Stimulated activated CD8-positive, alpha-beta memory T cell treated with anti-CD3 and anti-CD28 coated beads, Interleukin-12 subunit alpha, Interleukin-12 subunit beta, amount 100 ng/mL, for 24 hours (primary cell): ENCODE data around the gene HSPH1.
"Not testable (repeated sequence)": the region's sequence is repeated elsewhere in the genome, so short reads cannot be mapped to it uniquely, and the experiment has no call there.

ENCODE experiments used
- DNase-seq: peaks from one replicate; pipeline ENCODE4 v3.0.0-alpha.2; 2020; ENCODE audit errors: extremely low read depth

HSPH1 gene

DNA sequence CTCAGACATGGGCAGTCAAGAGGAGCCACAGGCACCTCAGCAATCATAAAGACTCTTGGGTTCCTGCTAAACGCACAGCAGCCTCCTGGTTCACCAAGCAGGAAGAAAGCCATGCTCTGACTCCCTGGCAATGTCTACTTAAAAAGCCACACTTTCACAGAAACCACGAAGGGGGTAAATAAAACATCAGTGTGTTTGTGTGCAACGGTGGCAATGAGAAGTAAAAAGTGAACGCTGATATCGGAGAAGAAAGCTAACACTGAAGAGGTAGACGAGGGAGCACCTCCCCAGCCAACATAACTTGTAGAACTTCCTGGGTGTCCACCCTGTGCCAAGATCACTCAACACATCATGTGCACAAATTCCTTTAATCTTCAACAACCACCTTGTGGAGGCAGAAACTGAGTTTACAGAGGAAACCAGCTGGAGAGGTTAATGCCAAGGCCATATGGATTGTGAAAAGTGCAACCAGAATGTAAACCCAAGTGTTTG lies 30.2 kb downstream of the HSPH1 start:
- no peak for DNase-seq

DNA sequence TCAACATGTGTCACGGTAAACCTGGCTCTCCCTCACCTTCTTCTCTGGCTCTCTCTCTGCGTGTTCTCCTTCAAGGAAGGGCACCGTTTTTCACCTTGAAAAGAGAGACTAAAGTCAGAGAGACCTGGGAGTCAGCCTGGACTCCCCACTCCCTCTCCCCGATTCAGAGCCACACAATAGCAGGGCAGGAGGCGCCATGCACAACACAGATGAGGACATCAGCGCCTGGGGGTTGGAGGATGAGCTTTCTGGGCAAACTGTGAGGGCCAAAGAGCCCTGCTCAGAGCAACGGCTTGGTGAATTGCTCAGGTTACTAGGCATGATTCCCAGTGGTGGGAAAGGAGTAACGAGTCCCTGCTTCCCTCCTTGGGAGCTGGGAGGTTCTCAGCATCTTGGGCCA lies 32.3 kb downstream of the HSPH1 start:
- no peak for DNase-seq

DNA sequence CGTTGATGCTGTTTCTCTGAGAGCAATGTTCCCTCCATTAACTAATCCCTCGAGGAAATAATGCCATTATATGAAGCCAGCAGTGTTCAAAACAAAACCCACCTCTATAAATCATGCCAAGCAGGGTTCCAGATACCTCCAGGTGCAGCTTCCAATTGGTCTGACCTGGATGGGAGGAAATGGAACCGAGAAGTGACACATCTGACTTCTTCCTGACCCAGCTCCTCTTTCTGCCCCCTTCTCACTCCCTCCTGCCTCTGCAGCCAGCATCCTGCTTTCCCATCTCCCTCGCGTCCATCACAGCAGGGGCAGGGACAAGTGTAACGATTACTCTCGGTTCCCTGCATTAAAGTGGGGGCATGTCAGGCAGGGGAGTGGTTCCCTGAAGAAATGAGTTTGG lies 37.5 kb downstream of the HSPH1 start:
- DNase-seq: no peak

DNA sequence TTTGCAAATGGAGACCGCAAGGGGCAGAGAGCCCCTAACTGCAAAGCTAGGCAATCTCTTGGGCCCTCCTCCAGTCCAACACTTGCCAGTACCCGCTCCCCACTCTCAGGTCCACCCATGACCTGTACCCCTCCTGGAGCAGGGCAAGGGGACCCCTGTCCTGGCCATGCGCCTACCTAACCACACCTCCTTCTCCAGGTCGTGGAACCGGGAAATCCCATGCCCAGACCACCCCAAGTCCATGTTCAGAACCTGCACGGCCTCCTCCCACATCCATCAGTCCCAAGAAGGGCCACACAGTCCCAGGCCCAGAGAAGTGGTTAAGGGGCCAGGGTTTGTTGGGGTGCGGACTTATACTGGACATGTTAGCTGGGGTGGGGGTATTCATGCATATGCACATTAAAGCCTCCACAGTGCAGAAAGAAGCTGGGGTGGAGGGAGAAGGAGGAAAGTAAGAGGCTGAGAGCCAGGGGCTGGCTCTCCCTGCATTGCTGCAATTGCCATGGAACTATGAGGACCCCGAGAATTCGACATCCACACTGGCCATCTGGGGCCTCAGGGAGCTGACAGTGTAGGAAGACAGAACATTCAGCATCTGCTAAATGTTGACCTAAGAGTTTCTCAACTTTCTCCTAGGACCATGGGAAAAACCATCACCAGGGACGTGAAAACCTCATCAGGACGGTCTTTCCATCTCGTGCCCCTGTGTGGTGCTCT lies 39.0 kb downstream of the HSPH1 start:
- no peak for DNase-seq

DNA sequence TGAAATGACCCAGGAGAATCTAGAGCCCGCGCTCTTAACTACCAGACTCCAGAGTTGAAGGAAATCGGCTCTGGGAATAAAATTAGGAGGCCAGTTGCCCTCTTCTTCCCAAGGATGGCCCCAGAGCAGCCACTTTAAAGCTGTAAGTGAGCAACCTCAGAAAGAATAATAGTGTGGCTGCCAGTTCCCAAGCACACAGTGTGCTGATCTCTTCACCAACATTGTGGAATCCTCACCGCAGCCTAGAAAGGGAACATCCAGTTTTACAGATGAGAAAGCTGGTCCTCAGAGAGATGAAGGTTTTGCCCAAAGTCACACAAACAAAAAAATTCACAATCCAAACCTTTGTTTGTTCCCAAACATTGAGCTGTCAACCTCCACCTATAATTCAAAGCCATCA lies 39.6 kb downstream of the HSPH1 start:
- no peak for DNase-seq

DNA sequence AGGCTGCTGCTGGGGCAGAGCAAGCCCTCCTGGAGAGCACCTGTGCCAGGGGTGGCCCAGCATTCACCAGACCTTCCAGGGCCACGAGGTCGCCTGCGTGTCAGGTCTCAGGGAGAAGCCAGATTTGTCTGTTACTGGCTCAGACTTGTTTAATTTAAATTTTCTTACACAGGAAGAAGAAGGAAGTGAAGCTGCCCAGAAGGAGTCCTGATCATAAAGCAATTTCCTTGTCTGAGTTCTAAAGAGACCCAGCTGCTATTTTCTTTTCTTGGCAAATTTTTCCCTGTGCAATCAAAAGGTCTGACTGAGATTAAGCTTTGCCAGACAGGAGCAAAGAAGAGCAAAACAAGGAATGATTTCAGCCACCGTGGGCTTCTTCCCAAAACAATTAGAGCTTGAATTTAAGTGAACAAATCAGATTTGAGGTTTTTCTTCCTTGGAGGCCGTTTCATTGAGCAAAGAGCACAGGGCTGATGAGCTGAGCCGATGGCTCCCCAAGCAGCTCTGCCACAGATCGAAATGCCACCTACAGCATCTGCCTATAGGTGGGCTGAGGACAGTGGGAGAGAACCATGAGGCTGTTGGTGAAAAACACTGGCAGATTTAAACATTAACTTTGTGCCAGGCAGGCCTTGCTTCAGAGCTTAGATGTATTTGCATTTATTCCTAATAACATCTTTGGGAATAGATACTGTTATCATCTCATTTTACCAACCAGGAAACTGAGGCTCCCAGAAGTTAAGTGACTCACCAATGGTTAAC lies 40.1 kb downstream of the HSPH1 start:
- DNase-seq: no peak

DNA sequence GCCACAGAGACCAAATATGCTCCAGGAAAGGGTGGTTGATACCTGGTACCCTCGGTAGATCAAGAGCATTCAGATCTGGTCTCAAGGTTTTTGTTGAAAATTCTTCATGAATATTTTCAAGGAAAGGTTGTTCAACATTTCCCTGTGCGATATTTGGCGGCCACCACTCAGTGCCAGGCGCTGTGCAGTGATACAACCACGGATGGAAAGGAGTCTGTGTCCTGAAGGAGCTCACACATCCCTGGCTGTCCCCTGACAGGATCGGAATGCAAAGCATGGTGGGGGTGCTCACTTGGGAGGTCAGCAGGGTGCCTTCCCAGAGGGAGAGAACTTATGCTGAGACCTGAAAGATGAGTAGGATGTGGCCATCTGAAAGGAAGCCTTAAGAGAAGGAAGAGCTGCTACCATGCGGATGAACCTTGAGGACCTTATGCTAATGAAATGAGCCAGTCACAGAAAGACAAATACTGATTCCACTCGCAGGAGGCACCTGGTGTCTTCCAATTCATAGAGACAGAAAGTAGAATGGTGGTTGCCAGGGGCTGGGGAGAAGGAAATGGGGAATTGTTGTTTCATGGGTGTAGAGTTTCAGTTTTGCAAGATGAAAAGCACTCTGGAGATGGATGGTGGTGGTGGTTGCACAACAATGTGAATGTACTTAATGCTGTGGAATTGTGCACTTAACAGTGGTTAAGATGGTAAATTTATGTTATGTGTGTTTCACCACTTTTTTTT lies 41.6 kb downstream of the HSPH1 start:
- no peak for DNase-seq

DNA sequence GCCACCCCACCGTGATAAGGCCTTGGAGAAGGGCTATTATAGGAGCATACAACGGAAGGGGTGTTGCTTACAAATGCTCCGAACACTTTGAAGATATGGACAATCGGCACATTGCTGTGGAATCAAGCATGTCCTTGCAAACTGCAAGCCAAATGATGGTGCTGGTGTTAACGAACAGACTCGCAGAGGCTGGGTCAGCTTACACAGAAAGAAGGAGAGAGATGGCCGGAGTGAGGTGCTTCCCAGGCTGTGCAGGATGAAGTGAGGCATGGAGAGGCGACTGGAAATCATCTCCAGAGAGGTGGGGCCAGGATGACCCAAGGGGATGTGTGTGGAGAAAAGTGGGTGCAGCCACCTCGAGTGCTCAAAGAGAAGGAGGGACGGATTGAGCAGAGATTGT lies 42.2 kb downstream of the HSPH1 start:
- no peak for DNase-seq

DNA sequence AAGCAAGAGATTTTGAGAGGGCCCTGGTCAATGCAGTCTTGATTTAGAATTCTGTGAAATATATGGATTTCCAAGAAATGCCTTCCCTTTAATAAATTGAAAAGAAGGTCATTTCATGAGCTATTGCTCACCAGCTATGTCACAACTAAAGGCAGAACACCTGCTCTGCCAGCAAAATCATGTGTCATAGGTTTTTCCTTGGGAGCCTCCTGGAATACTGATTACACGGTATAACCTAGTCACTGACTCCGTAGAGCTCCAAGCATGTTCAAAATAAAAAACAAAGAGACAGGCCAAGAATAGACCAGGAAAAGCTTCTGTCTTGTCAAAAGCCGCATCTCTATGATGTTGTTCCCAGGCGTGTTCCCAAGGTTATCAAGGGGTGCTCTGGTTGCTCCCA lies 45.5 kb downstream of the HSPH1 start:
- DNase-seq: no peak

DNA sequence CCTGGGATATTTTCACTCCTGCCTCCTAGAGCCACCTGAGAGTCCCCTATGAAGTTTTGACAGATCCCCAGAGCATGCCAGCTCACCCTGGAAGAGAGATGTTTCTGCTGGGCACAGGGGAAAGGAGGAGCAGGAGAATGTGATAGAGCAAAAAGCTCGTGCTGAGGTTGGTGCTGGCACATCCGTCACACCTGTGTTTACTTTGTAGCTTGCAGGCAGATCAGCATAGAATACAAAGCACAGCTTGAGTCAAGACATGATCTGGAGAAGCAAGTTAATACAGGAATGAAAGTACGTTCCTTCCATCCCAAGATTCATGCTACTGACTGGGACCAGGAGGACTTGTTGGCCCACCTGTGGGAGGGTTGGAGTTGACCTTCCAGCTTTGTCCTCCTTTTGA lies 46.1 kb downstream of the HSPH1 start:
- DNase-seq: no peak

DNA sequence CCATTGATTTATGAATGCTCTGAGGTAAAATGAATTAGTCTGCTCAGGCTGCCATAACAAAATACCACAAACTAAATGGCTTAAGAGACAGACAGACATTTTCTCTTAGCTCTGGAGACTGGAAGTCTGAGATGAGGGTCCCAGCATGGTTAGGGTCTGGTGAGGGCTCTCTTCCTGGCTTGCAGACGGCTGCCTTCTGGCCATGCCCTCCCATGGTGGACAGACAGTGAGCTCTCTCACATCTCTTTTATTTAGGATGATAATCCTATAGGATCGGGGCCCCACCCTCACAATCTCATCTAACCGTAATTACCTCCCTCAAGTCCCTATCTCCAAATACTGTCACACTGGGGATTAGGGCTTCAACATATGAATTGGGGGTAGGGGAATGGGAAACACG lies 47.1 kb downstream of the HSPH1 start:
- DNase-seq: no peak

DNA sequence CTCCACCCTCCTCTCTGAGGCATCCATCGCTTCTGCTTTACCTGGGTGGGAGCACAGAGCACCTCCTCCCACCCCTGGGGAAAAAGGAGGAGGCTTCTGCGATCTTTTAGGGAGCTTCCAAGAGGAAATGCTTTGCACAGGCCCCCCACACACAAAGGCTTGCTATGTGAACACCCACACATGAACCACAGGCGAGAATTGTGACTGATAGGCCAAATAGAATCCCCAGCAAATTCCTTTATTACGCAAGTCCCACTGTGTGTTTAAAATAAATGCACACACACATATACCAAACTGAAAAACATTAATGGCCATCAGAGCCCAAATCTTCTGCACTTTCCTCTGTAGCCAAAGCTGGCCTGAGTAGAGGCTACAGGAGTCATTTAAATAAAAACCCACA lies 50.6 kb downstream of the HSPH1 start:
- DNase-seq: no peak

DNA sequence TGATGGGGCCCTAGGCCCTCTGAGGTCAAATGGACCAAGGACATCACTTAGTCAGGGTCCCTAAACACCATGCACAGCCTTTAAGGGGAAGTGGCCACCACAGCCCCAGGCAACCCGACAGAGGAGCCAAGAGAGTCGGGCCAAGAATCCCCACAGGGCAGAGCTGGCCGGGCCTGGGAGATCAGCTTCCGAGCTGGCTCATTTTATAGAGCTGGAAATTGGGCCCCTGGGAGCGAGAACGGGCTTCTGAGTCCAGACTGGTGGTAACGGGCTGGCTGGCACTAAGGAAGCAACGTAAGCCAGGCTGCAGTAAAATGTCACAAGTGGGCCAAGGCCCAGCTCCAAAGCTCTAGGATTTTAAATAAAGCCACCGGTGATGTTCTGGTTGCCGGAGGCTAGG lies 51.1 kb downstream of the HSPH1 start:
- DNase-seq: no peak

DNA sequence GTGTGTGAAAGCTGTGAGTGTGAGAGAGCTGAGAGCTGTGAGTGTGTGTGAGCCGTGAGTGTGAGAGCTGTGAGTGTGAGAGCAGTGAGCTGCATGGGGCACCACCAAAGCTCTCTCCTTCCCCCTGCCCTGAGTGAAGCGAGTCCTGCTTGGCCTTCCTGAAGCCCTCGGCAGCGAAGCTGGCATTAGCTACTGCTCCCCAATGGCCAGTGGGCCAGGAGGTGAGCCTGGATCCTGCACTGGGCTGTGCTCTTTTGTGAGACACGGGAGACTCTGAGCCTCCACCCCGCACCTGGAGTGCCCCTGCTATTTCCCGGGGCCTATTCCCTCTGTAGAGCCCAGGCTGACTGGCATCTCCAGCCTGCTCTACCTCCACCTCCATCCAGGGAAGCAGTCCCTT lies 51.5 kb downstream of the HSPH1 start:
- DNase-seq: no peak

DNA sequence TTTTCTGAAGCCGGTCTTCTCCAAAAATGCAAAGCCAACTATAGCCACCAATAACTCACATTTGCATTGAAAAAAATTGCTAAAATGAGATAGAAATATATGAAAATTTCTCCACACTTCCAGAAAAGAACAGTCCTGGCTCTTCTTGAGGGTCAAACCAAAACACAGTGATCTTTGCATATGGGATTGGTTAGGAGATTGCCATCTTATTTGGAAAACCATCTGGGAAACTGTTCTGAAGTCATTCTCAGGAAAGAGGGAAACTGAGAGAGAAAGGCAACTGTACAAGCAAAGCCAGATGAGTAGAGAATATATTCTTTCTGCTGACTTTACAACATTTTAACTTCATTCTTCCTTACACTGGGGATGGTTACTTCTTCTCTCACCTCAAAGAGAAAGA lies 54.6 kb downstream of the HSPH1 start:
- DNase-seq: no peak

DNA sequence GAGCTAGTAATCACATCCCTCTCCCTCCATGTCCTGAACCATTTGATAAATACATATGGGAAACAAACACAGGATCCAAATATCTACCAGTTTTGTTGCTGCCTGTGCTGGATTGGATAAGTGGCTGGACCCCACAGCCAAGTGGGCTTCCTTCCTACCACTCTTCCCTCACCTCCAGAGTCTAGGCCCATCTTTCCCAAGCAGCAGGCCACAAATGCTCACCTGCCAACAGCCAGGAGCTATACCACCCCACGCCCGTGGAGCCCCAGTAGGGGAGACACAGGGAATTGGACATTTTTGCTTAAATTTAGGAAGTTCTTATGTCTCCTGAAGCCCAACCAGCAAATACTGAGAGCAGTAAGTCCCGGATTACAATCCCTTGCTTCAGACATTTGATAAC lies 55.8 kb downstream of the HSPH1 start:
- no peak for DNase-seq

DNA sequence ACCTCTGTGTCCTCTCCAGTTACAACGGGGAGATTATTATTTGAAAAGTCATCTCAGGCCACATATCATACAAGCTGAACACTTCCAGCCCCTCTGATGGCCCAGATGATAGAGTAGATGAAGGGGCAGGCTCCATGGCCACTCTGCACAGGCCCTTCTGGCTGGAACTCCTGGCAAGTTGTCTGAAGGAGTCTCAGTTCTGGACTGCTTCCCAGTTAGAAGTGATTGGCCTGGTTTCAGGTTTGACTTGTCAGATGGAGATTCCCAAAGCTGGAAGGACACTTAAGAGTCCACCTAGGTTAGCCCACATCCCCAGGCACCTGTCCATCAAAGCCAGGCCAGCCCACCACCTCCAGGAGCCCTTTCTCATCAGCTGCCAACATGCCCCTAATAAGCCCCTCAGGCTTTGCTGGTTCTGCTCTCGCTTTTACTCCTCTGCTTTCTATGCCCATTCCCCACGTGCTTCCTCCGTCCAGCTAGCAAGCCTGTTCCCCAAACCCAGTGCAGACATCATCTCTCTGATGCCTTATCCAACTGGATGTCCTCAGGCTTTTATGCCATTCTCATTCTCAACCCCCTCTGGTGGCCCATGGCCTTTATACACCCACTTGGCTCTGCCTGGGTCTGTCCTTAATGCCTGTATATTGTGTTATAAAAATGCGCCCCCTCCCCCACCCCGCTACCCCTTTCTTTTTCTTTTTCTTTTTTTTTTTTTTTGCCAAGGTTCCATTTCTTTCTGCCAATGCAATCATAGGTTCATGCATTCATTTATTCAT lies 56.5 kb downstream of the HSPH1 start:
- no peak for DNase-seq

DNA sequence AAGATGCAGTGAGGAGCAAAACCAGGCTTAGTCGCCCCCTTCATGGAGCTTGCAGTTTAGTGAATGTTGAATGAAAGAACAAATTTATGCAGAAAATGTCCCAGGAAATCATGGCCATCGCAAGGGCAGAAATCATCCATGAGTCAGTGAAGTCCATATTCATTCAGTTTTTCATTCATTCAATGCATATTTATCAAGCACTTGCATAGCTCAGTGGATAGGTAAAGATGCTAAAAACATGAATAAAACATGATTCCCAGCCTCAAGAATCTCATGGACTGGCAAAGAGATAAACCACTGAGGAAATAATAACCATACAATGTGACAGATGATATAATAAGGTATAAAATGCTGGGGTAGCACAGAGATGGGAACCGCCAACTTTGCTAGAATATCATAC lies 58.8 kb downstream of the HSPH1 start:
- no peak for DNase-seq

DNA sequence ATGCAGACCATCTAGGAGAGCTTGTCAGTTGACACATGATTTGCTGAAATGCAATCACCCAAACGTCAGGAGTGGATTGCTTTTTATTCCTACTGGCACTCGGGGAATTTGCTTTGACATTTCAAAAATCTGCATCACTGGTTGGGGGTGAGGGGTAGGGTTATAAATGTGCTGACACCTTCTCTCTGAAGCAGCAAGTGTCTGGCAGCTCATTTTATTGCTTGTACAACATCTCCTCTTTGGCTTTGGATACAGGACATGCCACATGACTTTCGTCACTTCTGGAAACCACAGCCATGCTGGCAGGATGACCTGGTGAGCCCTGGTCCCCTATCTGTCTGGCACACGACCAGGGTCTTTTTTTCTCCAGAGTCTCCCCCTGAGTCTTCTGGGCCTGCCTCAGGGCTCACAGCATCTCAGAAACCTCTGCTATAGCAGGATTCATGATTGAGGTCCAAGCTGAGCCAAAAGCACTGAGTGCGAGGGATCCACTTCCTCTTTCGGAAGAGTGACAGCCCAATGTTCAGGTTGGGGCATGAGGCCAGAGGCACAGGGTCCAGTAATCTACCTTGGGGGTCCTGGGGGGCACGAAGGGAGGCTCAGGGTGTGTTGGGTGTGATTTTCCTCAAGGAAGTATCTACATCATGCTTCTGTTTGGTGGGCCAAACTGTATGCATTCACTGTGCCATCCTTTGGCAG lies 60.1 kb downstream of the HSPH1 start:
- no peak for DNase-seq

DNA sequence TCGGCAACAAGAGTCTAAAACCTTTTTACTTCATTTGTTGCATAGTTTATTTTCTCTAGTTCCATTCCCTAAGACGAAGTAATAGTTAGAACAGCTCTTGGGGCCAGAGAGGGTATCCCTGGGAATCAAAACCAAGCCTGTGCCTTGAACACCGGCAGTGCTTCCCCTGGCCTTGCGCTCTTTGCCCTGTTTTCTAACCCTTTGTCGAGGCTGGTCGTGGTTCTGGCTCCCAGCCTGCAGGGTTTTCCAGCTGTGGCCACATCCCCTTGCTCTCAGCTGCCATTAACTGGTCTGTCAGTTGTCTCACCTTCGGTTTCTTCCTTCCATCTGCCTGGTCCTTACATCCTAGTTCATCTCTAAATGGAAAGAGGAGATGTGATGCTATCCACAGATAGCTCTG lies 61.0 kb downstream of the HSPH1 start:
- no peak for DNase-seq

DNA sequence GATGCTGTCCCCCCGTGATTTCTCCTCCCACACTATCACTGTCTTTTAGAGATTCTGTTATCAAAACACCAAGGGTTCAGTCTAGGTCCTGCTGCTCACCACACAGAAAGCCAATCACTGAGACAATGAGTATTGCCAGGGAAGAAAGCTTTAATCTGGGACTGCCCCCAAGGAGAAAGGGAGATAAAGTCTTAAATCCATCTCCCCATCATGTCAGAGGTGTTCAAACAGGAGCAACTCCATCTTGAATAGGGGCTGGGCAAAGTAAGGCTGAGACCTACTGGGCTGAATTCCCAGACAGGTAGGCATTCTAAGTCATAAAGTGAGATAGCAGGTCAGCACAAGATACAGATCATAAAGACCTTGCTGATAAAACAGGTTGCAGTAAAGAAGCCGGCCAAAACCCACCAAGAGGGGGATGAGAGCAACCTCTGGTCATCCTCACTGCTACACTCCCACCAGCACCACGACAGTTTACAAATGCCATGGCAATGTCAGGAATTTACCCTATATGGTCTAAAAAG lies 63.7 kb downstream of the HSPH1 start:
- DNase-seq: not testable (repeated sequence)
